Measurements from ENCODE around the gene EXD3.
"Not testable (repeated sequence)": the region's sequence is repeated elsewhere in the genome, so short reads cannot be mapped to it uniquely, and the experiment has no call there.

Gene EXD3

GRCh38 chr9:137390553-137391410, 32.2 kb downstream of the EXD3 start:
- DNase-seq, result no peak

- no peak for DNase-seq
These were observed 33.6 kb downstream of the EXD3 start for GRCh38 chr9:137389428-137389746.

GRCh38 chr9:137388589-137389427, 34.2 kb downstream of the EXD3 start:
- no peak for DNase-seq

- no peak for DNase-seq
These were observed 34.9 kb downstream of the EXD3 start for GRCh38 chr9:137387891-137388560.

GRCh38 chr9:137387114-137387890, 35.7 kb downstream of the EXD3 start:
- DNase-seq, result no peak

- not testable (repeated sequence) for DNase-seq
These were observed 36.4 kb downstream of the EXD3 start for GRCh38 chr9:137386507-137387113.

- DNase-seq, result no peak
These were observed 37.8 kb downstream of the EXD3 start for GRCh38 chr9:137385061-137385655.

- no peak for DNase-seq
These were observed 38.9 kb downstream of the EXD3 start for GRCh38 chr9:137383784-137384756.

GRCh38 chr9:137383081-137383783, 39.7 kb downstream of the EXD3 start:
- no peak for DNase-seq

GRCh38 chr9:137382444-137383080, 40.4 kb downstream of the EXD3 start:
- DNase-seq, result no peak

GRCh38 chr9:137381501-137382443, 41.2 kb downstream of the EXD3 start:
- DNase-seq, result no peak

GRCh38 chr9:137380606-137381005, 42.4 kb downstream of the EXD3 start:
- no peak for DNase-seq

GRCh38 chr9:137380171-137380570, 42.8 kb downstream of the EXD3 start:
- no peak for DNase-seq

GRCh38 chr9:137379761-137380161, 43.2 kb downstream of the EXD3 start:
- DNase-seq, result no peak

GRCh38 chr9:137378688-137379410, 44.1 kb downstream of the EXD3 start:
- not testable (repeated sequence) for DNase-seq

GRCh38 chr9:137376386-137376785, 46.6 kb downstream of the EXD3 start:
- DNase-seq, result no peak

GRCh38 chr9:137375321-137376058, 47.5 kb downstream of the EXD3 start:
- DNase-seq, result no peak
